SH-SY5Y (cell line): ENCODE measurements around the gene CADM2.

Experiments used
- GATA2 ChIP-seq: IDR thresholded peaks from 2 replicates; pipeline ENCODE4 v1.6.1; 2011; ENCODE audit warnings: mild to moderate bottlenecking, low read depth, low read length
- GATA3 ChIP-seq: IDR thresholded peaks from 2 replicates; pipeline ENCODE4 v1.6.1; 2011; ENCODE audit warnings: low read depth, mild to moderate bottlenecking, low read length, moderate library complexity

- no peak for TF ChIP-seq GATA2
- no peak for TF ChIP-seq GATA3
Measured at GRCh38 chr3:85842081-85842480, 883.3 kb downstream of the CADM2 start.
